Neutrophil (primary cell): Measurements from ENCODE around the gene ALDH1L2.
A peak's percentile ranks its signal among the peaks of the same experiment; 100 is the strongest.

ENCODE experiments used
- H3K27ac ChIP-seq: fragments of 200-600 bp; sonication (generic); 2 replicates; pipeline ENCODE4 v1.5.1; 2016; ENCODE audit warnings: mild to moderate bottlenecking, moderate library complexity
- H3K27me3 ChIP-seq: fragments of 200-600 bp; sonication (generic); 2 replicates; pipeline ENCODE4 v1.6.0; 2016; ENCODE audit warnings: mild to moderate bottlenecking
- H3K36me3 ChIP-seq: fragments of 200-600 bp; sonication (generic); 2 replicates; pipeline ENCODE4 v1.5.1; 2017
- H3K4me1 ChIP-seq, 2 experiments: fragments of 200-600 bp in 1 of 2; sonication (generic) in 1 of 2; 1 replicate in 1 of 2; 2 replicates in 1 of 2; pipeline versions ENCODE4 v1.5.1 to v1.6.1; 2013 to 2016; ENCODE audit warnings: low read depth in 1 of 2, low read length in 1 of 2, mild to moderate bottlenecking in 1 of 2, moderate library complexity in 1 of 2; ENCODE audit not compliant: control insufficient read depth in 1 of 2, insufficient read depth in 1 of 2
- H3K4me3 ChIP-seq, 2 experiments: fragments of 200-600 bp in 1 of 2; sonication (generic) in 1 of 2; 1 replicate in 1 of 2; 2 replicates in 1 of 2; pipeline ENCODE4 v1.5.1; 2013 to 2016; ENCODE audit warnings: low read depth in 1 of 2, low read length in 1 of 2, mild to moderate bottlenecking in 1 of 2, moderate library complexity in 1 of 2
- H3K9me3 ChIP-seq: fragments of 200-600 bp; sonication (generic); 2 replicates; pipeline ENCODE4 v1.5.1; 2016
- TF ChIP-seq, protein P1 (sequence below): fragments of 200-600 bp; sonication (generic); IDR thresholded peaks from 2 replicates; pipeline ENCODE4 v1.5.1; 2016; ENCODE audit warnings: antibody characterized with exemption

Gene ALDH1L2

DNA sequence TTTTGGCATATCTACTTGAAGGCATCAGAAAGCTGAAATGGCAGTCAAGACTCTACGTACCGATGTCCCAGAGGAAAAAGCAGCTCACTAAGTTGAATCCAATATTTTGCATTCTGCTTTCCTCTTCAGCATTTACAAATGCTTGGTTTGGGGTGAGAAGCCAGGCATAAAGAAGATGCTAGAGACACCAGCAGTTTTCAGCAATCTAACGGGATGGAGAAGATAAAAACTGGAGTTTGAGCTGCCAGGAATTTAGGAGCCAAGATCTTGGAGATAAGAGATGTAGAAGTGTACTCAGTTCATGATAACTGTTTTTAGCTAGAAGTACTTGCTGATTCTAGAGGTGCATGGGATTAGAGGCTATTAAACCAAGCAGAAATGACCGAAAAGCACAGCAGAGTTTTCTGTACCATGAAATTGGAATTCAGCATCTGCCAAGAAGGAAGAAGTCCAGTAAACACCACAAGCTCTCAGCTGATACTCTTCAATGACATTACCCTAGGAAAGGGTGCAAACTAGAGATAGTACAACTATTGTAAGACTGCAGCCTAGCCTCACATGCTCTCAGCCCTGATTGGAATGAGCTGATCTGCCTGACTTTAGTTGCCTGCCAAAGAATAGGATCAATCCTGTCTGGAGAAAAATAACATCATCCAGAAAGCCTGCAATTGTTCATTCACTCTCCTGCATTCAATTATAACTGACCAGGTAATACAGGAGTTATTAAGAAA is 7.4 kb upstream of the ALDH1L2 start:
- H3K4me3 ChIP-seq, result no peak overlapping the region
- no peak overlapping the region for H3K27ac ChIP-seq
- no peaks in the 10 kb centered on the region for H3K4me1 ChIP-seq
- H3K27me3 ChIP-seq, result peaks cover 29% of the 10 kb centered on the region
- TF ChIP-seq, protein P1, sequence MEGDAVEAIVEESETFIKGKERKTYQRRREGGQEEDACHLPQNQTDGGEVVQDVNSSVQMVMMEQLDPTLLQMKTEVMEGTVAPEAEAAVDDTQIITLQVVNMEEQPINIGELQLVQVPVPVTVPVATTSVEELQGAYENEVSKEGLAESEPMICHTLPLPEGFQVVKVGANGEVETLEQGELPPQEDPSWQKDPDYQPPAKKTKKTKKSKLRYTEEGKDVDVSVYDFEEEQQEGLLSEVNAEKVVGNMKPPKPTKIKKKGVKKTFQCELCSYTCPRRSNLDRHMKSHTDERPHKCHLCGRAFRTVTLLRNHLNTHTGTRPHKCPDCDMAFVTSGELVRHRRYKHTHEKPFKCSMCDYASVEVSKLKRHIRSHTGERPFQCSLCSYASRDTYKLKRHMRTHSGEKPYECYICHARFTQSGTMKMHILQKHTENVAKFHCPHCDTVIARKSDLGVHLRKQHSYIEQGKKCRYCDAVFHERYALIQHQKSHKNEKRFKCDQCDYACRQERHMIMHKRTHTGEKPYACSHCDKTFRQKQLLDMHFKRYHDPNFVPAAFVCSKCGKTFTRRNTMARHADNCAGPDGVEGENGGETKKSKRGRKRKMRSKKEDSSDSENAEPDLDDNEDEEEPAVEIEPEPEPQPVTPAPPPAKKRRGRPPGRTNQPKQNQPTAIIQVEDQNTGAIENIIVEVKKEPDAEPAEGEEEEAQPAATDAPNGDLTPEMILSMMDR, result no peak
- peaks cover 7% of the 10 kb centered on the region for H3K9me3 ChIP-seq
- no peaks in the 10 kb centered on the region for H3K36me3 ChIP-seq

DNA sequence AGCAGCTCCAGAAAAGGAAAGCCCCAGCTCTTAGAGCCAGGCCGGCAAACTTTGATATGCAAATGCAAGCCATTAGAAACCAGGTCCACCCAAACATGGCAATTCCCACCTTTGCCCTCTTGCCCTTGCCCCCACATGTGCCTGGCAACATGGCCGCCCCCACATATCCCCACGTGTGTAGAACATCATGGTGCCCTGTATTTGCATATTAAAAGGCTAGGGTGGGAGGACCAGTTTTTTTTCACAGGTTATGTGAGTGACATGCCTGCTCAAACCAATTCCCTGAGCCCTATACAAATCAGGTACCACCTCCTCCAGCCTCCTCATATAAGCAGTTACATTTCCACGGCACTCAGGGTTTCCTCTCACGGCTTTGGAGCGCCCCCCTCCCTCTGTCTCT is 6.1 kb upstream of the ALDH1L2 start:
- Histone ChIP-seq H3K4me1 (no peaks in the 10 kb centered on the region), H3K4me3 (no peak overlapping the region), H3K27ac (no peak overlapping the region), H3K9me3 (peaks cover 3% of the 10 kb centered on the region), H3K27me3 (peaks cover 31% of the 10 kb centered on the region), H3K36me3 (no peaks in the 10 kb centered on the region)
- TF ChIP-seq, protein P1, result no peak

DNA sequence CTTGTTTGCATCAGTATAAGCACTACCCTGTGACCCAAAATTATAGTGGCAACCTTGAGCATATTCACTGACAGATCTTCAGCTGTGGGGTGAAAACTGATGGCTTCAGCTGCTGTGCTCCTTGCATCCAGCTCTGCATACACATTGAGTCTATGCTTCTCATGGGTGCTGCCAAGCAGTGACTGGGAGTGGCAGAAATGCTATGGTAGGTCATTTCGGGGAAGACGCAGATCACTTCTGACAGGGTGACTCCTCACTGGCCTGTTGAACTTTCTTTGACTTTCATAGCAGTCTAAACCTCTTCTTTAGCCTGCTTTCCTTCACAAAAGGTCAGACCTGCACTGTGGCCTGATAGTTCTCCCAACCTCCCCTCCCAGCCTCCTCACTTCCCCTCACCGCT is 5.6 kb upstream of the ALDH1L2 start:
- Histone ChIP-seq H3K36me3 (no peaks in the 10 kb centered on the region), H3K27me3 (peaks cover 36% of the 10 kb centered on the region), H3K27ac (no peak overlapping the region), H3K4me3 (no peak overlapping the region), H3K4me1 (no peaks in the 10 kb centered on the region), H3K9me3 (no peaks in the 10 kb centered on the region)
- TF ChIP-seq, protein P1, result no peak

DNA sequence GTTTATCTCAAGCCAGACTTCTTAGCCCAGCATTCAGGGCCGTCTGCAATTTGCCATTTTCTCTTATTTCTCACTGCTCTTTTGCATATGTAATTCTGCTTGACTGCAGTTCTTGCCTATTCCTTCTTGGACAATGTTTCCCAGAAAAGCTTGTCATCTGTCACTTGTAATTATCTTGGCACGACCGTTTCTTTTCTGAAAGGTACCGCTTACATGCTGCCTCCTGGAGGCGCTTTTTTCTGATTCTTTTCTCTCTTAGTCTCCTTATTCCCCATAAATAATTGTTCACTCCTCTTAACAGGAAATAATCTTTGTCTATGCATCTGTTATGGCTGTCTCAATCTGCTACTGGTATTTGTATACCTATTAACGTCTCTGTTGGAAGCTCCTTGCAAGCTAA is 1.2 kb upstream of the ALDH1L2 start:
- Histone ChIP-seq H3K9me3 (no peaks in the 10 kb centered on the region), H3K4me1 (peaks cover 7 to 14% of the 10 kb centered on the region in 2 experiments), H3K27me3 (peaks cover 44% of the 10 kb centered on the region), H3K36me3 (no peaks in the 10 kb centered on the region), H3K4me3 (no peak overlapping the region), H3K27ac (no peak overlapping the region)
- TF ChIP-seq, protein P1, result no peak

DNA sequence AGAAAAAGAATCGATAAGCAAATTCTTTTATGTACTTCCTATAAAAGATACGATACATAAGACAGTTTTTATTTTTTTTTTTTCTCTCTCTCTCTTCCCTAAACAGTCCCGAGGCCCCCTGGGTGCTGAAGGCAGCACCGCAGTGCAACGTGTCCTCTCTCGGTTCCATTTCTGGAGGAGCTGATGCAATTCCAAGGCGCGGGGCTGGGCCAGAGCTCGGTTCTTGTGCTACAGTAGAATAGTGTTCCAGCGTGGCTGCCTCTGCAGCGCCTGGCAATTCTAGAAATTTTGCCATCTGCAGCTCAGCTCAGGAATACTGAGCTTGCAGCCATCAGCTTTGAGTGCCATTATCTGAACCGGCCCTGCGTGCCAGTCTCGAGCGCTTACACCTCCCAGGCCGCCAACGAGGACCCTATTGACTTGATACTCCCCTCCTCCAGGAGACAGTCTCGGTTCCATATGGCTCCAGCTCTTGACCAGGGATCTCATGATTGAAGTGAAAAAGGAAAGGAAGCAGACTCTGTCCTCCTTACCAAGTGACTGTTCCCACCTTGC is 630 bp downstream of the ALDH1L2 start:
- TF ChIP-seq, protein P1, result no peak
- H3K36me3 ChIP-seq, result no peaks in the 10 kb centered on the region
- H3K4me3 ChIP-seq, result peak overlapping the region; percentile 46 to 59
- H3K27me3 ChIP-seq, result peaks cover 41% of the 10 kb centered on the region
- no peak overlapping the region for H3K27ac ChIP-seq
- H3K9me3 ChIP-seq, result no peaks in the 10 kb centered on the region
- H3K4me1 ChIP-seq, result peaks cover 7 to 14% of the 10 kb centered on the region in 2 experiments
